Keratinocyte (primary cell): ENCODE results near the gene SORBS2. TPM values are rescaled to one million over a fixed set of nuclear protein-coding genes. Genes with fewer than 3 reads are reported as not detected.

Source experiments
- DNase-seq: peaks from one replicate; pipeline ENCODE4 v3.0.0-alpha.2; 2011; ENCODE audit warnings: low read depth, missing footprints, low spot score
- FAIRE-seq: peaks from 2 replicates; lab custom pipeline; 2011; peaks lifted over from hg19 to GRCh38; lab: Jason Lieb, UNC
- H2AFZ ChIP-seq: 2 replicates; pipeline ENCODE4 v1.6.0; 2012; ENCODE audit warnings: low read length, control low read depth, inconsistent platforms; ENCODE audit not compliant: control insufficient read depth
- H3K27ac ChIP-seq: 2 replicates; pipeline ENCODE4 v1.5.1; 2011; ENCODE audit warnings: low read length; ENCODE audit not compliant: control insufficient read depth, insufficient read depth
- H3K27me3 ChIP-seq: 3 replicates; pipeline ENCODE4 v1.6.0; 2011; ENCODE audit warnings: low read length; ENCODE audit not compliant: control insufficient read depth, insufficient read depth; ENCODE audit errors: extremely low read depth
- H3K36me3 ChIP-seq, 2 experiments: 2 replicates in 1 of 2; 3 replicates in 1 of 2; pipeline ENCODE4 v1.5.1; 2011; ENCODE audit warnings: low read length in 2 of 2, mild to moderate bottlenecking in 1 of 2; ENCODE audit not compliant: control insufficient read depth in 2 of 2, insufficient read depth in 2 of 2; ENCODE audit errors: extremely low read depth in 1 of 2
- H3K4me1 ChIP-seq: 3 replicates; pipeline ENCODE4 v1.5.1; 2011; ENCODE audit warnings: low read length; ENCODE audit not compliant: control insufficient read depth, insufficient read depth; ENCODE audit errors: extremely low read depth
- H3K4me2 ChIP-seq: 3 replicates; pipeline ENCODE4 v1.6.0; 2011; ENCODE audit warnings: low read depth, low read length; ENCODE audit not compliant: control insufficient read depth, insufficient read depth; ENCODE audit errors: extremely low read depth
- H3K4me3 ChIP-seq, 3 experiments: fragments of 200-600 bp in 1 of 3; sonication (generic) in 1 of 3; 2 replicates in 2 of 3; 3 replicates in 1 of 3; pipeline ENCODE4 v1.5.1; 2011 to 2016; ENCODE audit warnings: low read length in 3 of 3, mild to moderate bottlenecking in 3 of 3, control low read depth in 2 of 3, inconsistent platforms in 1 of 3, low read depth in 1 of 3, mixed read lengths in 1 of 3, mixed run types in 1 of 3, moderate library complexity in 1 of 3; ENCODE audit not compliant: control insufficient read depth in 2 of 3, insufficient read depth in 2 of 3; ENCODE audit errors: extremely low read depth in 1 of 3
- H3K79me2 ChIP-seq: 2 replicates; pipeline ENCODE4 v1.6.0; 2012; ENCODE audit warnings: low read length; ENCODE audit not compliant: control insufficient read depth, insufficient read depth
- H3K9ac ChIP-seq: 3 replicates; pipeline ENCODE4 v1.6.0; 2011; ENCODE audit warnings: low read length; ENCODE audit not compliant: control insufficient read depth, insufficient read depth; ENCODE audit errors: extremely low read depth
- H3K9me1 ChIP-seq: 3 replicates; pipeline ENCODE4 v1.6.0; 2011; ENCODE audit warnings: low read length; ENCODE audit not compliant: control insufficient read depth, insufficient read depth; ENCODE audit errors: extremely low read depth
- H3K9me3 ChIP-seq: 2 replicates; pipeline ENCODE4 v1.5.1; 2012; ENCODE audit warnings: low read depth, low read length; ENCODE audit not compliant: control insufficient read depth
- H4K20me1 ChIP-seq: 3 replicates; pipeline ENCODE4 v1.6.0; 2011; ENCODE audit warnings: low read length; ENCODE audit not compliant: control insufficient read depth, insufficient read depth; ENCODE audit errors: extremely low read depth
- CTCF ChIP-seq, 3 experiments: IDR thresholded peaks in 1 of 3; conservative IDR thresholded peaks in 1 of 3; optimal IDR thresholded peaks in 1 of 3; 2 replicates in 2 of 3; 3 replicates in 1 of 3; pipeline versions ENCODE3 to v1.5.1; 2011; ENCODE audit warnings: low read length in 3 of 3, mild to moderate bottlenecking in 3 of 3, moderate library complexity in 2 of 3, control low read depth in 1 of 3, inconsistent platforms in 1 of 3; ENCODE audit not compliant: insufficient read depth in 2 of 3; ENCODE audit errors: extremely low read depth in 1 of 3
- EZH2 ChIP-seq: IDR thresholded peaks from one replicate; pipeline ENCODE4 v1.6.1; 2012; ENCODE audit warnings: inconsistent platforms, mild to moderate bottlenecking, low read length, moderate library complexity
- dilution Hi-C: fragments of 300-500 bp; cut with MboI; formaldehyde crosslinking; loops from one replicate; pipeline ENCODE4 v1.7.0; 2020; ENCODE audit warnings: low sequenced_read_pairs; ENCODE audit not compliant: extremely low pct_ligation_motif_present
- polyA plus RNA-seq, 5 experiments: library from polyadenylated mRNA; depleted of rRNA in 3 of 5; stranded (reverse) in 3 of 5; stranded (forward) in 1 of 5; unstranded in 1 of 5; fragments of >200 nt; gene quantifications; 1 replicate in 1 of 5; 2 replicates in 3 of 5; 3 replicates in 1 of 5; pipeline versions ENCODE4 v1.2.1 to v1.2.3, GENCODE V29; 2011 to 2012; ENCODE audit warnings: missing spikeins in 2 of 5, low read depth in 1 of 5, low replicate concordance in 1 of 5

The SORBS2 gene
- polyA plus RNA-seq, 1 donor (not counting 4 experiments of a cell fraction or from before 2014, with no cell fraction given): 0.14 TPM

- H3K4me3 ChIP-seq: no peak overlapping the region
- no peak overlapping the region for H3K27ac ChIP-seq
- no peak for FAIRE-seq
Measured at GRCh38 chr4:185660340-185660739, 151.7 kb downstream of the SORBS2 start.

GRCh38 chr4:185657699-185658098 lies 154.3 kb downstream of the SORBS2 start:
- Histone ChIP-seq H4K20me1 (no peaks in the 10 kb centered on the region), H3K9me1 (no peaks in the 10 kb centered on the region), H3K79me2 (no peaks in the 10 kb centered on the region), H3K4me1 (no peaks in the 10 kb centered on the region), H3K36me3 (no peaks in the 10 kb centered on the region), H3K4me2 (no peak overlapping the region), H2AFZ (no peak overlapping the region), H3K9ac (no peak overlapping the region), H3K4me3 (no peak overlapping the region), H3K27me3 (no peaks in the 10 kb centered on the region), H3K27ac (no peak overlapping the region), H3K9me3 (no peaks in the 10 kb centered on the region)
- TF ChIP-seq EZH2 (no peak), CTCF (optimal IDR thresholded peaks at IDR 0.05 in 1 of 3, IDR thresholded peaks at IDR 0.05 in 1 of 3, conservative IDR thresholded peaks at IDR 0.05 in 1 of 3; ENCODE audit: extremely low read depth in 1 of 3, insufficient read depth in 2 of 3, low read length in 3 of 3) (no peak)
- DNase-seq (no peak), FAIRE-seq (no peak)
- dilution Hi-C loops: no loop called here

More at GRCh38 chr4:185660340-185660739, 151.7 kb downstream of the SORBS2 start:
- dilution Hi-C loops: no loop called here
- H3K9ac ChIP-seq: no peak overlapping the region
- no peaks in the 10 kb centered on the region for H3K9me3 ChIP-seq
- no peaks in the 10 kb centered on the region for H3K36me3 ChIP-seq
- no peaks in the 10 kb centered on the region for H3K79me2 ChIP-seq
- H3K4me1 ChIP-seq: no peaks in the 10 kb centered on the region
- no peak overlapping the region for H3K4me2 ChIP-seq
- H2AFZ ChIP-seq: no peak overlapping the region
- H4K20me1 ChIP-seq: no peaks in the 10 kb centered on the region
- TF ChIP-seq EZH2 (no peak), CTCF (optimal IDR thresholded peaks at IDR 0.05 in 1 of 3, IDR thresholded peaks at IDR 0.05 in 1 of 3, conservative IDR thresholded peaks at IDR 0.05 in 1 of 3; ENCODE audit: extremely low read depth in 1 of 3, insufficient read depth in 2 of 3, low read length in 3 of 3) (no peak)
- H3K27me3 ChIP-seq: no peaks in the 10 kb centered on the region
- DNase-seq: no peak
- H3K9me1 ChIP-seq: no peaks in the 10 kb centered on the region
